Kidney epithelial cell (primary cell): ENCODE results near the gene SRR. TPM values are rescaled to one million over a fixed set of nuclear protein-coding genes. Genes with fewer than 3 reads are reported as not detected.

Experiments used
- DNase-seq: peaks from one replicate; pipeline ENCODE4 v3.0.0-alpha.2; 2010; ENCODE audit warnings: low read depth
- H3K27me3 ChIP-seq: 2 replicates; pipeline ENCODE4 v1.6.0; 2011; ENCODE audit warnings: low read length; ENCODE audit not compliant: control insufficient read depth, insufficient read depth
- H3K36me3 ChIP-seq: 2 replicates; pipeline ENCODE4 v1.5.1; 2011; ENCODE audit warnings: low read length; ENCODE audit not compliant: control insufficient read depth, insufficient read depth
- H3K4me3 ChIP-seq: 2 replicates; pipeline ENCODE4 v1.5.1; 2011; ENCODE audit warnings: low read depth, mild to moderate bottlenecking, control low read depth, low read length
- total RNA-seq: library from RNA; depleted of rRNA; stranded (reverse); fragments of >200 nt; gene quantifications from 2 replicates; pipeline ENCODE4 v1.2.3, GENCODE V29; 2015
- TF ChIP-seq, protein P1 (sequence below): IDR thresholded peaks from 2 replicates; pipeline ENCODE4 v1.5.1; 2011; ENCODE audit warnings: mild to moderate bottlenecking, moderate library complexity, low read length, control low read depth, inconsistent platforms; ENCODE audit not compliant: insufficient read depth, poor library complexity, severe bottlenecking

The SRR gene
- total RNA-seq, 1 donor from 2014 or later: 24.4 TPM

DNA sequence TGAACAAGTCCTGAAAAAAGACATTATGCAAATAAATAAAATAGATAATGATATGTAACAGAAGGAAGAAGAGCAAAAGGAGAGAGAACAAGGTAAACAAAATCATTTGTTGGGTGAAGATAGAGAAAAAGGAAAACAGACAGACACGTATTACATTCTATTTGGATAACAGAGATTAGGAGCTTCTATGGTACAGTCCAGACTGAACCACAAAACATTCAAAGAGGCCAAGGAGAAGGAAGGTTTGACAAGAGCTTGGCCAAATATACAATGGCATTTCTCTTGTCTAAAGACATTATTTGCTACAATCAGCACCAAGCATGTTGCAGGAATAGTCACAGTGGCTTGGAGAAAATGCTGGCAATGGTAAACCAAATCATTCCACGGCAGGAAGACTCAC is 29.3 kb upstream of the SRR start:
- Histone ChIP-seq H3K4me3 (no peak overlapping the region), H3K27me3 (no peaks in the 10 kb centered on the region), H3K36me3 (no peaks in the 10 kb centered on the region)
- TF ChIP-seq, protein P1, sequence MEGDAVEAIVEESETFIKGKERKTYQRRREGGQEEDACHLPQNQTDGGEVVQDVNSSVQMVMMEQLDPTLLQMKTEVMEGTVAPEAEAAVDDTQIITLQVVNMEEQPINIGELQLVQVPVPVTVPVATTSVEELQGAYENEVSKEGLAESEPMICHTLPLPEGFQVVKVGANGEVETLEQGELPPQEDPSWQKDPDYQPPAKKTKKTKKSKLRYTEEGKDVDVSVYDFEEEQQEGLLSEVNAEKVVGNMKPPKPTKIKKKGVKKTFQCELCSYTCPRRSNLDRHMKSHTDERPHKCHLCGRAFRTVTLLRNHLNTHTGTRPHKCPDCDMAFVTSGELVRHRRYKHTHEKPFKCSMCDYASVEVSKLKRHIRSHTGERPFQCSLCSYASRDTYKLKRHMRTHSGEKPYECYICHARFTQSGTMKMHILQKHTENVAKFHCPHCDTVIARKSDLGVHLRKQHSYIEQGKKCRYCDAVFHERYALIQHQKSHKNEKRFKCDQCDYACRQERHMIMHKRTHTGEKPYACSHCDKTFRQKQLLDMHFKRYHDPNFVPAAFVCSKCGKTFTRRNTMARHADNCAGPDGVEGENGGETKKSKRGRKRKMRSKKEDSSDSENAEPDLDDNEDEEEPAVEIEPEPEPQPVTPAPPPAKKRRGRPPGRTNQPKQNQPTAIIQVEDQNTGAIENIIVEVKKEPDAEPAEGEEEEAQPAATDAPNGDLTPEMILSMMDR: no peak
- DNase-seq: no peak

DNA sequence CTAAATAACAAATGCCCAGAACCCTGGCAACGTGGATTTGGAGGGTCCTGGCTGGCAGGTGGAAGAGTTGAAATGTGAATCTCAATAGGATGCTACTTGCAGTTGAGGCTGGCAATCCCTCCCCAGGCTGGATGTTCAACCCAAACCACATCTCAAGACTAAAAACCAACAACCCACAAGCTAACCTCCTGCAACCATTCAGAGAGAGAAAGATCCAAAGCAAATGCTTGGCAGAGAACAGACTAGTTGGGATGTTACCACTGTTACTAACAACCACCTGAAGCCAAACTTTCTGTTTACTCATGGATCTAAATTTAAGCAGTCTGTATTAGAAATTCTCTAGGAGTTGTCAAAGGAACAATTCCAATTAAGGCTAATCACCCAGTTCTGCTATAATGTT is 28.0 kb upstream of the SRR start:
- TF ChIP-seq, protein P1: no peak
- H3K36me3 ChIP-seq: peaks cover 2% of the 10 kb centered on the region
- H3K4me3 ChIP-seq: no peak overlapping the region
- H3K27me3 ChIP-seq: no peaks in the 10 kb centered on the region
- DNase-seq: no peak

DNA sequence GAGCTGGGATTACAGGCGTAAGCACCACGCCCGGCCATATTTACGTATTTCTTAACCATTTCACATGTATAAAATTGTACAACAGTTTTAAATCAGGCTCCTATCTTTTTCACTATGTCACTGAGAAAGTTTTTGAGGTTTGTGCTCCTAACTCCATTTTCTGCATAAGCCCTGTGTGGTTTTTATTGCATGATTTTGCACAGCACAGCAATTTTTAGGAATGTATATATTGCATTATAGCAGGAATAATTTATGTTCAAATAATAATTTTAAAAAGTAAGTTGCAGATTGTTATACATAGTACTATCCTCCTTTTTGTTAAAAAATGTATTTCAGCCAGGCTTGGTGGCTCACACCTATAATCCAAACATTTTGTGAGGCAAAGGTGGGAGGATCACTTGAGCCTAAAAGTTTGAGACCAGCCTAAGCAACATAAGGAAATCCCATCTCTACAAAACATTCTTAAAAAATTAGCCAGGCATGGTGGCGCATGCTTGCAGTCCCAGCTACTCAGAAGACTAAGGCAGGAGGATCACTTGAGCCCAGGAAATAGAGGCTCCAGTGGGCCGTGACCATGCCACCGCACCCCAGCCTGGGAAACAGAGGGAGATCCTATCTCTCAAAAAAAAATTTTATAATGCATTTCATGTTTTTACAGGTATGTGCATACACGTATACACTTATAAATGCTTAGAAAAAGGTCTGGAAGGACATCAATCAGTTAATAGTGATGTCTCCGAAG is 26.1 kb upstream of the SRR start:
- Histone ChIP-seq H3K36me3 (peaks cover 5% of the 10 kb centered on the region), H3K4me3 (no peak overlapping the region), H3K27me3 (no peaks in the 10 kb centered on the region)
- DNase-seq: no peak
- TF ChIP-seq, protein P1: no peak

- DNase-seq: no peak
- no peak overlapping the region for H3K4me3 ChIP-seq
- TF ChIP-seq, protein P1: no peak
- peaks cover 5% of the 10 kb centered on the region for H3K36me3 ChIP-seq
- H3K27me3 ChIP-seq: no peaks in the 10 kb centered on the region
Observed at GRCh38 chr17:2279707-2280106, 24.0 kb upstream of the SRR start.

DNA sequence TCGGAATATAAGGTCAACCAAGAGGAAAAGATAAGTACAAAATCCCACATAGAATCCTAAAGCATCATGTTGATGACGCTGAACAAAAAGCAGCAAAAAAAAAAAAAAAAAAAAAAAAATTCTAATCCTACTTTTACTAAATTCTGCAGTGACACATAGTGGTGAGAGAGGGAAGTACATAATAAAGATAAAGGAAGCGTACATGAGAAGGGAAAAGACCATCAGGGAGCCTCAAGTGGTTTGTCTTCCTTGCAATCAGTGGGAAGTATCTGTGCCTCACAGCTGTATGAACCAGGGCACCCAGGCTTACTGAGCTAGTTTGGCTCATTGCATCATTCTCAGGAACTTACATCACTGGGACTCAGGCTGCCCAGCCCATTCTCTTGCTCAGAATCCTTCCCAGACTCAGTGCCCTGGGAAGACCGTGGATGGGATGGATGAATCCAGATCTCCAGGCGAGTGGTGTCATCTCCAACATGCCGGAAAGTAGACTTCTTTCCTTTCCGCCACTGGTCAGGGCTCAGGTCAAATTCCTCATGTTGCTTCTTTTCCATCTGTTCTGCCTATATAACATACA is 21.4 kb upstream of the SRR start:
- DNase-seq: no peak
- TF ChIP-seq, protein P1: peak; percentile 49
- Histone ChIP-seq H3K36me3 (peaks cover 5% of the 10 kb centered on the region), H3K27me3 (no peaks in the 10 kb centered on the region), H3K4me3 (no peak overlapping the region)
